SJCRH30 (cell line): ENCODE data around the gene OSBPL8. TPM values are rescaled to one million over a fixed set of nuclear protein-coding genes. Genes with fewer than 3 reads are reported as not detected.

Source experiments
- DNase-seq, 2 experiments: peaks; one replicate each; pipeline ENCODE4 v3.0.0-alpha.2; 2015 to 2020
- H3K27ac ChIP-seq: fragments of 250-450 bp; sonication (Bioruptor Pico); 2 replicates; pipeline ENCODE4 v1.5.1; 2020; ENCODE audit warnings: mild to moderate bottlenecking, moderate library complexity
- H3K27me3 ChIP-seq: fragments of 250-450 bp; sonication (Bioruptor Pico); 2 replicates; pipeline ENCODE4 v1.5.1; 2020; ENCODE audit warnings: mild to moderate bottlenecking, moderate library complexity
- H3K36me3 ChIP-seq: fragments of 250-450 bp; sonication (Bioruptor Pico); 2 replicates; pipeline ENCODE4 v1.5.1; 2020; ENCODE audit warnings: mild to moderate bottlenecking, moderate library complexity
- H3K4me1 ChIP-seq: fragments of 250-450 bp; sonication (Bioruptor Pico); 2 replicates; pipeline ENCODE4 v1.5.1; 2020; ENCODE audit warnings: mild to moderate bottlenecking, moderate library complexity
- H3K4me3 ChIP-seq: fragments of 250-450 bp; sonication (Bioruptor Pico); 2 replicates; pipeline ENCODE4 v1.5.1; 2020; ENCODE audit warnings: mild to moderate bottlenecking, moderate library complexity
- H3K9me3 ChIP-seq: fragments of 250-450 bp; sonication (Bioruptor Pico); replicated peaks from 2 replicates; pipeline ENCODE4 v1.5.1; 2020; ENCODE audit warnings: mild to moderate bottlenecking, moderate library complexity
- total RNA-seq: library from RNA; depleted of rRNA; stranded (reverse); fragments of >200 nt; shearing (Covaris generic); gene quantifications from 2 replicates; pipeline ENCODE4 v1.2.3, GENCODE V29; 2014; rRNA removed

OSBPL8 gene
- total RNA-seq, 1 experiment from 2014 or later: 64.0 TPM

- Histone ChIP-seq H3K4me3 (no peak overlapping the region), H3K36me3 (no peaks in the 10 kb centered on the region), H3K4me1 (peaks cover 3% of the 10 kb centered on the region), H3K27me3 (no peaks in the 10 kb centered on the region), H3K9me3 (no peaks in the 10 kb centered on the region), H3K27ac (no peak overlapping the region)
- DNase-seq: no peak
Measured at GRCh38 chr12:76308866-76309265, 250.7 kb downstream of the OSBPL8 start.

- Histone ChIP-seq H3K4me3 (no peak overlapping the region), H3K4me1 (peaks cover 18% of the 10 kb centered on the region), H3K36me3 (no peaks in the 10 kb centered on the region), H3K27ac (no peak overlapping the region), H3K27me3 (no peaks in the 10 kb centered on the region), H3K9me3 (no peaks in the 10 kb centered on the region)
- DNase-seq: no peak
Measured at GRCh38 chr12:76307083-76307482, 252.5 kb downstream of the OSBPL8 start.

GRCh38 chr12:76303989-76304460, 255.5 kb downstream of the OSBPL8 start:
- Histone ChIP-seq H3K27me3 (no peaks in the 10 kb centered on the region), H3K27ac (no peak overlapping the region), H3K4me1 (peaks cover 34% of the 10 kb centered on the region), H3K36me3 (no peaks in the 10 kb centered on the region), H3K9me3 (no peaks in the 10 kb centered on the region), H3K4me3 (no peak overlapping the region)
- no peak for DNase-seq

DNA sequence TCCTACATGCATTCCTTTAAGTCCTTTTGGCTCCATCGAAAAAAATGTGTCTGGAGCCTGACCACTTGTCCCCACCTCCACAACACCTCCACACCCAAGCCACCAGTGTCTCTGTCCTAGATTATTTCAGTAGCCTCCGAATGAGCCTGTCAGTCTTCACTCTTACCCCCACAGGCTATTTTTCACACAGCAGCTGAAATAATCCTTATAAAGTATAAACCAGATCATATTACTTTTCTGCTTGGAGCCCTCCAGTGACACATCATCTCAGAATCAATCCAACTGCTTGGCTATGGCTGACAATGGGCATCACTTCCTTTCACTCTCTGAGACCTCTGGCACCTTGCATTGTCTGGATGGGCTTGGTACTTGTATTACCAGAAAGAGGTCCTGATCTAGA, 256.2 kb downstream of the OSBPL8 start:
- peak overlapping the region; percentile 5; the same call in 1 of the 2 replicates for H3K27ac ChIP-seq
- no peaks in the 10 kb centered on the region for H3K36me3 ChIP-seq
- no peaks in the 10 kb centered on the region for H3K27me3 ChIP-seq
- H3K4me1 ChIP-seq: peaks cover 37% of the 10 kb centered on the region
- DNase-seq: peak; percentile 44 to 71
- H3K4me3 ChIP-seq: no peak overlapping the region
- H3K9me3 ChIP-seq: no peaks in the 10 kb centered on the region

Other genes with a start within 250 kb of the OSBPL8 start
- gene BBS10, start 211.4 kb downstream of the OSBPL8 start, total RNA-seq: 13.9 and 15.7 TPM in 2 replicates
- 37.5 and 41.3 TPM in 2 replicates for gene ZDHHC17, start 204.3 kb upstream of the OSBPL8 start, total RNA-seq